H9 (cell line): Measurements from ENCODE around the gene CRACR2A. TPM values are rescaled to one million over a fixed set of nuclear protein-coding genes. Genes with fewer than 3 reads are reported as not detected.

ENCODE experiments used
- DNase-seq: peaks from one replicate; pipeline ENCODE4 v3.0.0-alpha.2; 2017
- H2AFZ ChIP-seq: one replicate; pipeline ENCODE4 v1.6.1; 2013; ENCODE audit warnings: mild to moderate bottlenecking, low read length, control low read depth, moderate library complexity
- H2AK5ac ChIP-seq: 2 replicates; pipeline ENCODE4 v1.6.1; 2013; ENCODE audit warnings: low read length, control low read depth, mixed read lengths; ENCODE audit not compliant: insufficient read length
- H2BK120ac ChIP-seq: one replicate; pipeline ENCODE4 v1.6.1; 2013; ENCODE audit warnings: low read depth, mild to moderate bottlenecking, low read length, control low read depth, inconsistent platforms; ENCODE audit not compliant: poor library complexity, severe bottlenecking
- H2BK12ac ChIP-seq: 2 replicates; pipeline ENCODE4 v1.6.1; 2013; ENCODE audit warnings: low read length, control low read depth, mixed read lengths, low read depth; ENCODE audit not compliant: insufficient read length
- H2BK15ac ChIP-seq: 2 replicates; pipeline ENCODE4 v1.6.1; 2013; ENCODE audit warnings: low read depth, low read length, control low read depth
- H2BK20ac ChIP-seq: one replicate; pipeline ENCODE4 v1.6.1; 2013; ENCODE audit warnings: low read depth, mild to moderate bottlenecking, low read length, control low read depth, inconsistent platforms; ENCODE audit not compliant: poor library complexity, severe bottlenecking
- H2BK5ac ChIP-seq: 2 replicates; pipeline ENCODE4 v1.6.1; 2013; ENCODE audit warnings: low read length, control low read depth, mixed read lengths; ENCODE audit not compliant: insufficient read length
- H3K14ac ChIP-seq: 2 replicates; pipeline ENCODE4 v1.6.1; 2013; ENCODE audit warnings: low read length, control low read depth; ENCODE audit not compliant: insufficient read depth
- H3K18ac ChIP-seq: 2 replicates; pipeline ENCODE4 v1.6.1; 2013; ENCODE audit warnings: low read depth, mild to moderate bottlenecking, mixed read lengths, low read length, control low read depth; ENCODE audit not compliant: insufficient read length
- H3K23ac ChIP-seq: 2 replicates; pipeline ENCODE4 v1.6.1; 2013; ENCODE audit warnings: low read length, control low read depth, mixed read lengths, low read depth; ENCODE audit not compliant: insufficient read length
- H3K23me2 ChIP-seq: 2 replicates; pipeline ENCODE4 v1.6.1; 2013; ENCODE audit warnings: low read depth, mild to moderate bottlenecking, mixed read lengths, low read length, control low read depth; ENCODE audit not compliant: insufficient read length, poor library complexity, severe bottlenecking
- H3K27ac ChIP-seq: 2 replicates; pipeline ENCODE4 v1.5.1; 2013; ENCODE audit warnings: low read length, control low read depth, mixed read lengths, low read depth; ENCODE audit not compliant: insufficient read length
- H3K27me3 ChIP-seq: 2 replicates; pipeline ENCODE4 v1.6.1; 2013; ENCODE audit warnings: low read length, control low read depth, inconsistent platforms; ENCODE audit not compliant: insufficient read depth
- H3K4ac ChIP-seq: 2 replicates; pipeline ENCODE4 v1.6.1; 2013; ENCODE audit warnings: low read depth, mild to moderate bottlenecking, control low read depth, inconsistent platforms, low read length, moderate library complexity
- H3K4me1 ChIP-seq: 2 replicates; pipeline ENCODE4 v1.6.1; 2013; ENCODE audit warnings: low read length, control low read depth, inconsistent platforms; ENCODE audit not compliant: insufficient read depth
- H3K4me2 ChIP-seq: 2 replicates; pipeline ENCODE4 v1.6.1; 2013; ENCODE audit warnings: low read length, control low read depth, mixed read lengths; ENCODE audit not compliant: insufficient read length, insufficient read depth
- H3K56ac ChIP-seq: 2 replicates; pipeline ENCODE4 v1.6.1; 2013; ENCODE audit warnings: low read depth, mild to moderate bottlenecking, mixed read lengths, low read length, control low read depth; ENCODE audit not compliant: insufficient read length
- H3K79me1 ChIP-seq: 2 replicates; pipeline ENCODE4 v1.6.1; 2013; ENCODE audit warnings: low read depth, mild to moderate bottlenecking, moderate library complexity, low read length, control low read depth, inconsistent platforms; ENCODE audit not compliant: insufficient read depth, poor library complexity, severe bottlenecking
- H3K79me2 ChIP-seq: 2 replicates; pipeline ENCODE4 v1.6.1; 2013; ENCODE audit warnings: low read length, control low read depth, inconsistent platforms; ENCODE audit not compliant: insufficient read depth
- H3K9ac ChIP-seq: 2 replicates; pipeline ENCODE4 v1.6.1; 2013; ENCODE audit warnings: low read length, control low read depth, mixed read lengths; ENCODE audit not compliant: insufficient read length; ENCODE audit errors: extremely low read depth
- H3K9me3 ChIP-seq: one replicate; pipeline ENCODE4 v1.6.1; 2013; ENCODE audit warnings: low read depth, low read length, inconsistent platforms; ENCODE audit not compliant: control insufficient read depth
- H3T11ph ChIP-seq: one replicate; pipeline ENCODE4 v1.6.1; 2013; ENCODE audit warnings: mild to moderate bottlenecking, low read length, control low read depth, inconsistent platforms
- H4K20me1 ChIP-seq: one replicate; pipeline ENCODE4 v1.6.1; 2013; ENCODE audit not compliant: control insufficient read depth, insufficient read length, insufficient read depth
- H4K5ac ChIP-seq: 2 replicates; pipeline ENCODE4 v1.6.1; 2013; ENCODE audit warnings: low read depth, mild to moderate bottlenecking, mixed read lengths, low read length, control low read depth; ENCODE audit not compliant: insufficient read length
- H4K8ac ChIP-seq: replicated peaks from 2 replicates; pipeline ENCODE4 v1.6.1; 2013; ENCODE audit warnings: low read length, control low read depth, mixed read lengths, low read depth; ENCODE audit not compliant: insufficient read length
- H4K91ac ChIP-seq: 2 replicates; pipeline ENCODE4 v1.6.1; 2013; ENCODE audit warnings: low read depth, mild to moderate bottlenecking, moderate library complexity, mixed read lengths, low read length, control low read depth; ENCODE audit not compliant: insufficient read length
- H3K27ac Mint-ChIP-seq, 3 experiments: 2 replicates in 2 of 3; 3 replicates in 1 of 3; pipeline ENCODE4 v1.8.0; 2020 to 2021; ENCODE audit warnings: mixed read lengths in 3 of 3, mild to moderate bottlenecking in 1 of 3, moderate library complexity in 1 of 3
- H3K27me3 Mint-ChIP-seq: 2 replicates; pipeline ENCODE4 v1.8.0; 2021; ENCODE audit warnings: low read depth, mild to moderate bottlenecking, moderate library complexity, mixed read lengths
- H3K36me3 Mint-ChIP-seq, 3 experiments: 2 replicates in 2 of 3; 3 replicates in 1 of 3; pipeline ENCODE4 v1.8.0; 2020 to 2021; ENCODE audit warnings: low read depth in 3 of 3, mixed read lengths in 3 of 3; ENCODE audit not compliant: insufficient read depth in 1 of 3
- H3K4me1 Mint-ChIP-seq, 2 experiments: 2 replicates each; pipeline ENCODE4 v1.8.0; 2020; ENCODE audit warnings: mixed read lengths in 2 of 2
- H3K4me3 Mint-ChIP-seq, 2 experiments: 2 replicates in 1 of 2; 3 replicates in 1 of 2; pipeline ENCODE4 v1.8.0; 2020 to 2021; ENCODE audit warnings: mild to moderate bottlenecking in 2 of 2, mixed read lengths in 2 of 2, moderate library complexity in 1 of 2
- H3K9me3 Mint-ChIP-seq, 2 experiments: 2 replicates in 1 of 2; 3 replicates in 1 of 2; pipeline ENCODE4 v1.8.0; 2020; ENCODE audit warnings: mild to moderate bottlenecking in 2 of 2, mixed read lengths in 2 of 2, moderate library complexity in 1 of 2
- WGBS: extraction: QIAGEN DNeasy Blood & Tissue Kit; methylation state at CpG from one replicate; pipeline ENCODE4 v1.1.7; 2013; ENCODE audit warnings: missing lambda C conversion rate, low lambda C conversion rate, mixed read lengths; ENCODE audit not compliant: insufficient read length; ENCODE audit errors: extremely low coverage; 5-methylcytosine and 5-hydroxymethylcytosine counted together
- total RNA-seq: library from RNA; stranded (reverse); gene quantifications from 2 replicates; pipeline ENCODE4 v1.2.1, GENCODE V29; 2021
- TF ChIP-seq, protein P1 (sequence below): fragments of 200-600 bp; sonication (generic); conservative IDR thresholded peaks from 3 replicates; pipeline ENCODE4 v1.8.0; 2021; ENCODE audit warnings: antibody characterized with exemption, mild to moderate bottlenecking

Gene CRACR2A
- total RNA-seq, 1 experiment from 2014 or later: 2.0 TPM

DNA sequence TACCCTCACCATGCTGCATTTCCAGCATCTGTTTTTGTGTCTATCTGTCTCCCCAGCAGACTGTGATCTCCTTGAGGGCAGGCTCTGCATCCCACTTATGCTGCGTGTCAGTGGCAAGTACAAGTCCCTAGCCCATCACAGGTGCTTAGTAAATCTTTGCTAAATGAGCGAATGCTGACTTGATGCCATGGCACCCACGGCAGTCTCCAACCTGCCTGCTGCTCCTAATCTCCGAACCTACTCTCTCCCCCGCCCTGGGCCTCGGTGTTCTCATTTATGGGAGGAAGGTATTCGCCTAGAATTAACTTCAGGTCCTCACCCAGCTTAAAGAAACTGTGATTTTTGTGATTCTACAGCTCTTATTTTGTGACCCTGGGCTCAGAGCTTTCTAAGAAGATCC is 152.0 kb downstream of the CRACR2A start:
- Histone ChIP-seq H3K4ac (no peak overlapping the region), H3T11ph (no peak overlapping the region), H4K5ac (no peak overlapping the region), H3K9ac (no peak overlapping the region), H3K18ac (no peak overlapping the region), H3K27ac (no peak overlapping the region), H2BK20ac (no peak overlapping the region), H3K4me1 (peaks cover 3% of the 10 kb centered on the region), H3K27me3 (no peaks in the 10 kb centered on the region; the same call in 1 of the 2 replicates), H2BK5ac (no peak overlapping the region), H4K91ac (no peak overlapping the region), H3K4me2 (no peak overlapping the region), H3K23me2 (peaks cover 8% of the 10 kb centered on the region), H2AK5ac (no peak overlapping the region), H4K8ac (no peak overlapping the region), H3K14ac (no peak overlapping the region), H3K79me2 (no peaks in the 10 kb centered on the region), H3K79me1 (no peaks in the 10 kb centered on the region), H3K23ac (no peak overlapping the region), H4K20me1 (no peaks in the 10 kb centered on the region), H2BK120ac (no peak overlapping the region), H3K9me3 (no peaks in the 10 kb centered on the region), H2BK12ac (no peak overlapping the region), H2BK15ac (no peak overlapping the region), H3K56ac (no peak overlapping the region), H2AFZ (no peak overlapping the region)
- Mint-ChIP-seq H3K27me3 (peaks cover 38% of the 10 kb centered on the region), H3K36me3 (no peaks in the 10 kb centered on the region), H3K27ac (no peak overlapping the region; a peak in 1 of 7 replicates), H3K4me1 (peaks cover 60 to 72% of the 10 kb centered on the region in 2 experiments), H3K4me3 (no peak overlapping the region), H3K9me3 (no peaks in the 10 kb centered on the region; a peak in 1 of 5 replicates)
- TF ChIP-seq, protein P1, sequence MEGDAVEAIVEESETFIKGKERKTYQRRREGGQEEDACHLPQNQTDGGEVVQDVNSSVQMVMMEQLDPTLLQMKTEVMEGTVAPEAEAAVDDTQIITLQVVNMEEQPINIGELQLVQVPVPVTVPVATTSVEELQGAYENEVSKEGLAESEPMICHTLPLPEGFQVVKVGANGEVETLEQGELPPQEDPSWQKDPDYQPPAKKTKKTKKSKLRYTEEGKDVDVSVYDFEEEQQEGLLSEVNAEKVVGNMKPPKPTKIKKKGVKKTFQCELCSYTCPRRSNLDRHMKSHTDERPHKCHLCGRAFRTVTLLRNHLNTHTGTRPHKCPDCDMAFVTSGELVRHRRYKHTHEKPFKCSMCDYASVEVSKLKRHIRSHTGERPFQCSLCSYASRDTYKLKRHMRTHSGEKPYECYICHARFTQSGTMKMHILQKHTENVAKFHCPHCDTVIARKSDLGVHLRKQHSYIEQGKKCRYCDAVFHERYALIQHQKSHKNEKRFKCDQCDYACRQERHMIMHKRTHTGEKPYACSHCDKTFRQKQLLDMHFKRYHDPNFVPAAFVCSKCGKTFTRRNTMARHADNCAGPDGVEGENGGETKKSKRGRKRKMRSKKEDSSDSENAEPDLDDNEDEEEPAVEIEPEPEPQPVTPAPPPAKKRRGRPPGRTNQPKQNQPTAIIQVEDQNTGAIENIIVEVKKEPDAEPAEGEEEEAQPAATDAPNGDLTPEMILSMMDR: no peak
- no CpG with 5 or more reads among the region's 7 CpGs for WGBS
- no peak for DNase-seq
